Stimulated activated CD8-positive, alpha-beta memory T cell treated with anti-CD3 and anti-CD28 coated beads, Interleukin-15, amount 100 ng/mL, for 24 hours (primary cell): ENCODE data around the gene RAB27A.
"Not testable (repeated sequence)": the region's sequence is repeated elsewhere in the genome, so short reads cannot be mapped to it uniquely, and the experiment has no call there.

Experiments
- DNase-seq: peaks from one replicate; pipeline ENCODE4 v3.0.0-alpha.2; 2020; ENCODE audit warnings: low read depth

The RAB27A gene

GRCh38 chr15:55250392-55250791 is 39.2 kb downstream of the RAB27A start:
- DNase-seq: no peak

- DNase-seq: not testable (repeated sequence)
Measured at GRCh38 chr15:55249885-55250284, 39.7 kb downstream of the RAB27A start.

GRCh38 chr15:55248895-55249294 is 40.7 kb downstream of the RAB27A start:
- DNase-seq: no peak

GRCh38 chr15:55247766-55248427 is 41.7 kb downstream of the RAB27A start:
- DNase-seq: no peak

- no peak for DNase-seq
Measured at GRCh38 chr15:55247311-55247710, 42.3 kb downstream of the RAB27A start.

GRCh38 chr15:55246567-55246966 is 43.0 kb downstream of the RAB27A start:
- DNase-seq: no peak

- DNase-seq: no peak
Measured at GRCh38 chr15:55245059-55245458, 44.6 kb downstream of the RAB27A start.

- DNase-seq: no peak
Measured at GRCh38 chr15:55241891-55242290, 47.7 kb downstream of the RAB27A start.

GRCh38 chr15:55241186-55241585 is 48.4 kb downstream of the RAB27A start:
- DNase-seq: no peak

- no peak for DNase-seq
Measured at GRCh38 chr15:55240125-55240760, 49.4 kb downstream of the RAB27A start.

GRCh38 chr15:55239440-55240124 is 50.0 kb downstream of the RAB27A start:
- DNase-seq: no peak

- DNase-seq: no peak
Measured at GRCh38 chr15:55238877-55239276, 50.7 kb downstream of the RAB27A start.

GRCh38 chr15:55237219-55238130 is 52.1 kb downstream of the RAB27A start:
- no peak for DNase-seq

GRCh38 chr15:55235546-55236036 is 54.0 kb downstream of the RAB27A start:
- no peak for DNase-seq

GRCh38 chr15:55234800-55235104 is 54.9 kb downstream of the RAB27A start:
- DNase-seq: no peak

GRCh38 chr15:55234104-55234799 is 55.4 kb downstream of the RAB27A start:
- no peak for DNase-seq

GRCh38 chr15:55231455-55231854 is 58.2 kb downstream of the RAB27A start:
- no peak for DNase-seq

- DNase-seq: no peak
Measured at GRCh38 chr15:55230953-55231352, 58.7 kb downstream of the RAB27A start.

- no peak for DNase-seq
Measured at GRCh38 chr15:55230051-55230670, 59.5 kb downstream of the RAB27A start.

- DNase-seq: no peak
Measured at GRCh38 chr15:55226127-55226526, 63.5 kb downstream of the RAB27A start.

GRCh38 chr15:55224892-55225291 is 64.7 kb downstream of the RAB27A start:
- no peak for DNase-seq
